Ascending aorta (tissue), 2 donors: Measurements from ENCODE around the gene HIGD2A. TPM values are rescaled to one million over a fixed set of nuclear protein-coding genes. Genes with fewer than 3 reads are reported as not detected.

ENCODE experiments used
- DNase-seq, 2 donors: peaks; one replicate each; pipeline ENCODE4 v3.0.0-alpha.2; 2019; ENCODE audit warnings: low spot score in 2 of 2
- H3K27ac ChIP-seq, 2 donors: fragments of 200-600 bp; sonication (generic); one replicate each; pipeline ENCODE4 v1.5.1; 2016 to 2017; ENCODE audit warnings: mild to moderate bottlenecking in 1 of 2
- H3K27me3 ChIP-seq: fragments of 200-600 bp; sonication (generic); one replicate; pipeline ENCODE4 v1.5.1; 2017
- H3K36me3 ChIP-seq, 2 donors: fragments of 200-600 bp; sonication (generic); one replicate each; pipeline ENCODE4 v1.5.1; 2016
- H3K4me1 ChIP-seq, 2 donors: fragments of 200-600 bp; sonication (generic); one replicate each; pipeline ENCODE4 v1.5.1; 2016 to 2017; ENCODE audit warnings: mild to moderate bottlenecking in 1 of 2
- H3K4me3 ChIP-seq, 2 donors: fragments of 200-600 bp; sonication (generic); one replicate each; pipeline ENCODE4 v1.5.1; 2016 to 2017; ENCODE audit warnings: mild to moderate bottlenecking in 1 of 2
- H3K9me3 ChIP-seq, 2 donors: fragments of 200-600 bp; sonication (generic); one replicate each; pipeline ENCODE4 v1.5.1; 2016
- CTCF ChIP-seq, 3 experiments: fragments of 200-600 bp in 2 of 3; fragments of 450-650 bp in 1 of 3; sonication (generic) in 2 of 3; IDR thresholded peaks; one replicate each; pipeline ENCODE4 v1.5.1; 2016 to 2019; ENCODE audit warnings: antibody characterized with exemption in 3 of 3, mild to moderate bottlenecking in 1 of 3, moderate library complexity in 1 of 3
- intact Hi-C: fragments of 100-400 bp; cut with DNase I; formaldehyde crosslinking; loops from one replicate; pipeline ENCODE4 v1.15.1; 2023
- total RNA-seq: library from RNA; depleted of rRNA; stranded (reverse); fragments of >200 nt; gene quantifications from one replicate; pipeline ENCODE4 v1.1.0, GENCODE V29; 2016

Gene HIGD2A
- total RNA-seq, 1 donor from 2014 or later: 36.7 TPM

- Histone ChIP-seq H3K36me3 (peaks cover 0 to 30% of the 10 kb centered on the region in 2 donors), H3K9me3 (no peaks in the 10 kb centered on the region), H3K27me3 (no peaks in the 10 kb centered on the region), H3K4me3 (no peak overlapping the region), H3K4me1 (no peaks in the 10 kb centered on the region), H3K27ac (no peak overlapping the region)
- no peak for DNase-seq
- no peak for TF ChIP-seq CTCF (IDR thresholded peaks at IDR 0.05)
- intact Hi-C loops: no loop called here
These were observed 16.7 kb upstream of the HIGD2A start for GRCh38 chr5:176371621-176372539.

- H3K27ac ChIP-seq: peak overlapping the region; percentile 22 to 28
- H3K9me3 ChIP-seq: no peaks in the 10 kb centered on the region
- DNase-seq: no peak
- H3K36me3 ChIP-seq: peaks cover 0 to 30% of the 10 kb centered on the region in 2 donors
- intact Hi-C loops: no loop called here
- H3K4me1 ChIP-seq: no peaks in the 10 kb centered on the region
- no peak overlapping the region for H3K4me3 ChIP-seq
- TF ChIP-seq CTCF (IDR thresholded peaks at IDR 0.05): no peak
- H3K27me3 ChIP-seq: no peaks in the 10 kb centered on the region
These were observed 15.3 kb upstream of the HIGD2A start for GRCh38 chr5:176373100-176373818.

GRCh38 chr5:176379881-176380280 lies 8.7 kb upstream of the HIGD2A start:
- no peak for DNase-seq
- no peaks in the 10 kb centered on the region for H3K9me3 ChIP-seq
- H3K4me1 ChIP-seq: peaks cover 0 to 15% of the 10 kb centered on the region in 2 donors
- TF ChIP-seq CTCF (IDR thresholded peaks at IDR 0.05): no peak
- no peak overlapping the region for H3K4me3 ChIP-seq
- intact Hi-C loops: loop anchor here (10.0 kb wide), 2 partner anchors 265 to 625 kb away; partner anchors contain the start of genes TSPAN17 and UIMC1
- peaks cover 18 to 33% of the 10 kb centered on the region in 2 donors for H3K36me3 ChIP-seq
- H3K27ac ChIP-seq: no peak overlapping the region
- no peaks in the 10 kb centered on the region for H3K27me3 ChIP-seq

GRCh38 chr5:176381423-176381822 lies 7.1 kb upstream of the HIGD2A start:
- TF ChIP-seq CTCF (IDR thresholded peaks at IDR 0.05): no peak
- H3K27ac ChIP-seq: peak overlapping the region; percentile 66 to 87
- intact Hi-C loops: loop anchor here (10.0 kb wide), 2 partner anchors 263 to 623 kb away; partner anchors contain the start of genes TSPAN17 and UIMC1

GRCh38 chr5:176381979-176382378 lies 6.6 kb upstream of the HIGD2A start:
- no peak for DNase-seq

More at GRCh38 chr5:176381423-176381822, 7.1 kb upstream of the HIGD2A start:
- no peaks in the 10 kb centered on the region for H3K9me3 ChIP-seq
- no peak overlapping the region for H3K4me3 ChIP-seq
- no peaks in the 10 kb centered on the region for H3K27me3 ChIP-seq
- peaks cover 21 to 39% of the 10 kb centered on the region in 2 donors for H3K36me3 ChIP-seq
- peaks cover 0 to 15% of the 10 kb centered on the region in 2 donors for H3K4me1 ChIP-seq
- no peak for DNase-seq

More at GRCh38 chr5:176381979-176382378, 6.6 kb upstream of the HIGD2A start:
- no peaks in the 10 kb centered on the region for H3K9me3 ChIP-seq
- no peaks in the 10 kb centered on the region for H3K27me3 ChIP-seq
- H3K4me1 ChIP-seq: peaks cover 0 to 17% of the 10 kb centered on the region in 2 donors
- TF ChIP-seq CTCF (IDR thresholded peaks at IDR 0.05): no peak
- H3K27ac ChIP-seq: peak overlapping the region; percentile 66 to 87
- H3K4me3 ChIP-seq: no peak overlapping the region
- intact Hi-C loops: loop anchor here (10.0 kb wide), 2 partner anchors 263 to 623 kb away; partner anchors contain the start of genes TSPAN17 and UIMC1
- peaks cover 21 to 39% of the 10 kb centered on the region in 2 donors for H3K36me3 ChIP-seq
